NCI-H1930 (cell line): Measurements from ENCODE around the gene PLA2G5.

Source experiments
- DNase-seq, 2 experiments: peaks; one replicate each; lab custom pipeline; 2025; lab: John Stamatoyannopoulos, UW

Gene PLA2G5

DNA sequence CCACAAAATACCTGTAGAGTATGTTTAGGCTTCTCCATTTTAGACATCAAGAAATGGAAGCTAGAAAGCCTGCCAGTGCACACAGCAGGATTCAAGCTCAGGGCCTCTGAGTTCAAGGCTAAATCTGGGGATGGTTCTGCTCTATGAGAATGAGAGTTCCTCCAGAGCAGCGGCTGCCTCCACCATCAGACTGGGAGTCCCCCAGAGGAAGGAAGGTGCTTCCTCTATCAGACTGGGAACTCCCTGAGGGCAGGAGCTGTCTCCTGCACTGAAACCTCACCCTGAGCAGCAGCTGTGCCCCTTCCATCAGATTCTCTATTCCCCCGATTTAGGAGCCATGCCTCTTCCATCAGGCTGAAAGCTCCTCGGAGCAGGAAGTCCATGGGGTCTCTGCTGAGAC, 20.1 kb downstream of the PLA2G5 start:
- DNase-seq = no peak

DNA sequence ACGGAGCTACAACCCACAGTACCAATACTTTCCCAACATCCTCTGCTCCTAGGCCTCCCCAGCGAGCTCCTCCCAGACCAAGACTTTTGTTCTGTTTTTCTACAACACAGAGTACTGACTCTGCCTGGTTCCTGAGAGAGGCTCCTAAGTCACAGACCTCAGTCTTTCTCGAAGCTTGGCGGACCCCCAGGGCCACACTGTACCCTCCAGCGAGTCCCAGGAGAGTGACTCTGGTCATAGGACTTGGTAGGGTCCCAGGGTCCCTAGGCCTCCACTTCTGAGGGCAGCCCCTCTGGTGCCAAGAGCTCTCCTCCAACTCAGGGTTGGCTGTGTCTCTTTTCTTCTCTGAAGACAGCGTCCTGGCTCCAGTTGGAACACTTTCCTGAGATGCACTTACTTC, 20.6 kb downstream of the PLA2G5 start:
- no peak for DNase-seq

DNA sequence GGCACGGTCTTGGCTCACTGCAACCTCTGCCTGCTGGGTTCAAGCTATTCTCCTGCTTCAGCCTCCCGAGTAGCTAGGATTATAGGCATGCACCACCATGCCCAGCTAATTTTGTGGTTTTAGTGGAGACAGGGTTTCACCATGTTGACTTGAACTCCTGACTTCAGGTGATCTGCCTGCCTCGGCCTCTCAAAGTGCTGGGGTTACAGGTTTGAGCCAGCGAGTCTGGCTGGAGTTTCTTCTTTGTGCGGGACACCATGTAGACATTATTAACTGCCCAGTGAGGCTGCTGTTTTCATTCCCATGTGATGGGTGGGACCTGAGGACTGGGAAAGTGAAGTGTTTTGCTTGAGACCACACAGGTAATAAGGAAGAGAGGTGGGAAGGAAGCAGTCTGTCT, 23.3 kb downstream of the PLA2G5 start:
- DNase-seq = no peak

DNA sequence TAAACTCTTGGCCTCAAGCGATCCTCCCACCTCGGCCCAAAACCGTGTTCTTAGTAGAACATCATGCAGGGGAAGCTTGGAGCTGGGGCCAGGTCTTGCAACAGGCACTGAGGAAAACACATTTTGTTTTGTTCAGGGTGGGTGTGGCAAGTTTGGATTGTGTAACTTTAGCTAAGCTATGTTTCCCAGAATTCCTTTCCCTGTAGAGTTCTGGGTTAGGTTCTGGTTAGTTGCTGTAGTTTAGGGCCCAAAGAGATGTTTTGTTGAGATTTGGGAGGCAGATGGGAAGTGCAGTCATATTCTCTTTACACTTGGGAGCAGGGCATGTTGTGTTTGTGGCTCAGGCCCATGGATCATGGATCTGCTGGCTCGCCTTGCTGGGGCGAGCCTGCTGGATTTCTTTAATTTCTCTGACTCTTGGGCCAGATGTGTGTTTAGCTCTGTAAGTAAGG, 24.0 kb downstream of the PLA2G5 start:
- DNase-seq = no peak

DNA sequence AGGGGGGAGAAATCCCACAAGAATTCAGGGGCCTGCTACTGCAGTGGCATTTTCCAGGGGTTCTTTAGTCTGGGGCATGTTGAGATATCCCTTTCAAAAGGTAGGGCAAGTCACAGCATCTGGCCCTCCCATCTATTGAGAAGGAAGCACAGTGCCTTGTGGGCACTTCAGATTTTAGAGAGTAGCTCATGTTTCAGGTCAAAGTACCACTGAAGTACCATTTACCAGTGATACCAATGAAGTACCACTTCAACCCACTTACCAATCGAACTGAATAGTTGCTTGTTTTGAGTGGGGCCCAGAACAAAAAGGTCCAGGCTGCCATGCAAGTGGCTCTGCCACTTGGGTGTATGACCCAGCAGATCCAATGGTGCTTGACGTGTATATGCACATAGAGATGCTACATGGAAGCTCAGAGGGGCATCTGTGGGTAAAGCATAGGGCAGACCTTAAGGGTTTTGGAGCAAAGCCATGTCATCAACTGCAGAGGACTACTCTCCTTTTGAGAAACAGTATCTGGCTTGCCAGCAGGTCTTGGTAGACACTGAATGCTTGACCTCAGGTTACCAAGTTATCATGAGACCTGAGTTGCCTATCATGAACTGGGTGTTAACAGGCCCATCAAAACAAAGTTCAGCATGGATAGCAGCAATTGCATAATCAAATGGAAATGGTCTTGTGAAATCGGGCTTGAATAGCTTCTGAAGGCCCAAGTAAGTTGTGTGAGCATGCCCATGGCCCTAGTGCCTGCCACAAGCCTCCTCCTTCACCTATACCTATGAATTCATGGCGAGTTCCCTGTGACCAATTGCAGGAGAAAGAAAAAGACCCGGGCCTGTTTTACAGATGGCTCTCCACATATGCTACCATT, 25.8 kb downstream of the PLA2G5 start:
- DNase-seq = no peak

DNA sequence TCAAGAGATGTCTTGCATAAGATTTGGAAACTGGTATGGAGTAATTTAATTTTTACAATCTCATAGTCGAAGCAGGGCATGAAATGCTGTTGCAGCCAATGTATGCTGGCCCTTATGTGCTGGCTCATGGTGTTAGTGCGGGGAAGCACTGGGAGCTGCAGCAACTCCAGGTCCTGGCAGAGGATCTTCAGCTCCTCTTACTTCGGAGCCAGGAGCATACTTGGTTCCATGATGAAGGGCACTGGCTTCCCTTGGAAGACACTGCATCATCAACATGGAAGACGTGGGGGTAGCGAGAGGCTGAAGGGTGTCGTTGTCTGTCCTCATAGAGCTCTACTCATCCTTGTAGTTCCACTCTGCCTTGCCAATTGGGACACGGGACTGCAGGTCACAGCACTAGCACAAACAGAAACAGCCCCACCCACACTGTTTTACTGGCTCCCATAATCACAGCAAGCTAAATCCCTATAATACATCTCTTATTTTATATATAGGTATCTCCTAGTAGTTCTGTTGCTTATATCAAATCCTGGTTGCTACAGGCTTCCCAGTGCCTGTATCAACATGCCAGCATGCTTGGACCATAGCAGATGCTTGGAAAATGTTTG, 26.9 kb downstream of the PLA2G5 start:
- DNase-seq = no peak

DNA sequence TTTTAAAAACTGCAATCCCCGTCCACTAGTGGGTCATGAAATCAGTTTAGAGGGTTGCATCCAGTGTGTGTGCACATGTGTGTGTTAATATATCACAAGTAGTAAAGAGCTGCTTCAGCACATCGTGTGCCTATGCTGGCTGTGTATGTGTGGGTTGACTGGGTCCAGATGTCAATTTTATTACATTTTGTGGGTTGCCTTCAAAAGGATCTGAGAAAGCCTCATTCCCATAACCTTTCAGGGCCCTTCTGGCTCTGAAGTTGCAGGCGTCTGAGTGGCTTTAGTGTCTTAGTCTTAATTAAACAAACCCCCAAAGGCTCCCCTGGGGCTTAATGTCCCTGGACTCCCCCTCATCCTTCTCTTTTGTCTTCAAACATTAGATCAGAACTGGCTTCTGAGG, 29.5 kb downstream of the PLA2G5 start:
- DNase-seq = no peak

DNA sequence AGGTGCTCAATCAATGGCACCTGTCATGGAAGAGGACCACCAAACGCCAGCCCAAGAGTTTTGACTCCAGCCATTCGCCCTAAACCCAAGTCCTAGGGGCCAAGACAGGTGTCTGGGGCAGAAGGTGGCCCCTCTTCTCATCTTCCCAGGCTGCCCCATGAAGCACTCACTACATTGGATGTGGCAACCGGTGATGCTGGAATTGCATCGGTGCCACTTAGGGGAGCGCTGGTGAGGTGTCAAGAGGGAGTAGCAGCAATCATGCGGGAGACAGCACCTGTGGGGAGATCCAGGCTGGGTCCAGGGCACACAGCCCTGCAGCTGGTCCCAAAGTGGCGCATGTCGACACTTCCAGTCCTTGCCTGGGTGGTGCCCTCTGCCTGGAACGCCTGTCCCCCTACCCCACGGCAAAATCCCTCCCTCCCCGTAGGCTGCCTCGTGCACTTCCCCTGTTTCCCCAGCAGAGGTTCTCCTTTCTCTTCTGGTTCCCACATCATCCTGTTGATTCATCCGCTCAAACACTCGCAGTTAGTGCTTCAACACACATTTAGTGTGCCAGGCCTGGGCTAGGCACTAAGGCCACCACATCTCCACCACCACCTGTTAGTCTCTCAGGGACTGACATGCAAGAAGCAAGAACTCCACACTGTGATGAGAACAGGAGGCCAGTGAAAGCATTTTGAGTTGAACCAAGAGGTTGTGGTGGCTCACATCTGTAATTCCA, 30.8 kb downstream of the PLA2G5 start:
- peak in 1 of 2 experiments; percentile 8 for DNase-seq

DNA sequence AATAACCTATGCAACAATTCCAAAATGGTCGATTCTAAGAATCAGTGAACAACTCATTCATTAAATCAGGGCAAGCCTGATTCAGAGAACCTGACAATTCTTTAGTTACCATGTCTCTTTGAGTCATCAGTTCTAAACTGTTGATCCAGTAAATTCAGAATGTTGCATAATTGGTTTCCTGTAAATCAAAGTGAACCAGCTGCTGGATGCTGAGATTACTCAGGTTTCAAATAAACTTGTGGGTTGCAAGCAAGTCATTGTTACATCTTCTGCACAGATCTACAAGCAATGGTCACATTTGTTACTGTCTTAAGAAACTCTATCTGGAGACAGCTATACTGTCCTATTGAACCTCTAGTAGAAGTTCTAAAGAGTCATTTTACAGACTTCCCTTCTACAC, 32.9 kb downstream of the PLA2G5 start:
- DNase-seq = no peak

DNA sequence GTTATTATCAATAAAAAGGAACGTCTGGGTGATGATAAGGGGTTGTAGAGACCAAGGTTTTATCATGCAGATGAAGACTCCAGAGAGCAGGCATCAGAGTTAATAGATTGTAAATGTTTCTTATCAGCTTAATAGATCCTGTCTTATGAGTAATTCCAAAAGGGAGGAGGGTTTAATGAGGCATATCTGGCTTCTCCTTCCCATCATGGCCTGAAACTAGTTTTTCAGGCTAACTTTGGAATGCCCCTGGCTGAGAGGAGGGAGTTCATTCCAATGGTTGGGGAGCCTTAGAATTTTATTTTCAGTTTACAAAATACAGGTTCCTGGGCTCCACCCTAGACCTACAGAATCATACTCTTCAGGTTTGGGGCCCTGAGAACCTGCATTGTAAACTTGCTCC, 35.9 kb downstream of the PLA2G5 start:
- DNase-seq = no peak

DNA sequence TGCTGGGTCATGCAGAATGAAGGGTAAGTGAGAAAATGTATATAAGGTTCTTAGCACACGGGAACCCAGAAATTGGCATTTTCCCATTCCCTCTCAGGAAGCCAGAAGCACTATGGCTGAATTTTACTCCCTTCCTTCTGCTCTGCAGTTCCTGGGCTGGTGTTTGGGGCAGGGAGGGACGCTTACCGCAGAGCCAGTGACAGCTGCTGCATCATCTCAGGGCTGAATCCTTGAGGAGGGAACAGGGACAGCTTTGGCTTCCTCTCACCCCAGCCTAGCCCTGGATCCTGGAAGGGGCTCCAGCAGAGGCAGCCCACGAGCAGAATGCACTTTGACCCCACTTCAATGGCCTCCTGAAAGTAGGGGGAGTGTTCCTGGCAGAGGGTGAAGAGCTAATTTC, 37.4 kb downstream of the PLA2G5 start:
- no peak for DNase-seq

DNA sequence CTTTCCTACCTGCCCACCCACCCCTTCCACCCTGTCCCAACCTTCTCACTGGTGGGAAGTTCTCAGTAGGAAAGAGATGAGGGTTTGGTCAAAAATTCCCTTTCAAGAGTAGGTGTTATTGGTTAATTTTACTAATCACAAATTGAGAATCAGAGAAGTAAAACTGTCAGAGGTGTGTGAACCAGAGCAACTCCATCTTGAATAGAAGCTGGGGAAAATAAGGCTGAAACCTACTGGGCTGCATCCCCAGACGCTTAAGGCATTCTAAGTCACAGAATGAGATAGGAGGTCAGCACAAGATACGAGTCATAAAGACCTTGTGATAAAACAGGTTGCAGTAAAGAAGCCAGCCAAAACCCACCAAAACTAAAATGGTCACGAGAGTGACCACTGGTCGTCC, 37.8 kb downstream of the PLA2G5 start:
- DNase-seq = no peak

DNA sequence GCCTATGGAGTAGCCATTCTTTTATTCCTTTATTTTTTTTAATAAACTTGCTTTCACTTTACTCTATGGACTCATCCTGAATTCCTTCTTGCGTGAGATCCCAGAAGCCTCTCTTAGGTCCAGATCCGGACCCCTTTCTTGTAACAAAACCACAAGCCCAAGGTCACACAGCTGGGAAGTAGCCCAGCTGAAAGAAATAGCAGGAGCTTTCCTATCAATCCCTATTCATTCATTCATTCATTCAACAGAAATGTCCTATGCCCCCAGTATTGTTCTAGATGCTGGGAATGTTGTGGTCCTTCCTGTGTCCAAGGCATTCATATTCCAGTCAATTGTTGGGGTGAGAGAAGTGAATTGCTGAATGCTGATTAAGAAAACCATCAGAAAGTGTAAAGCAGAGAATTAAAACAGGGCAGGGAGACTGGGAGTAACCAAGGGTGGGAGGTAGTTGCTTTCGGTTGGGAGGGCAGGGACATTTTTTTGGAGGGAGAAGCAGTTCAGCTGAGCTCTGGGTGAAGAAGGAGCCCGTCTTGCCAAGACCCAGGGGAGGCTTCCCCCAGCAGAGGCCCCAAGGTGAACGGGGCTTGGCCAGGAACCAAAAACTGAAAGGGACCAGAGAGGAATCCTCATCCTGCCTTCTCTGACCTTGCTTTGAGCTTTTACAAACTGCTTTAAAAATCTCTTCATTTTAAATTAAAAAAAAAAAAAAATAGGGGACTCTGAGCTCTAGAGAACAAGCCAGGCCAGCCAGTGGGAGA, 38.6 kb downstream of the PLA2G5 start:
- no peak for DNase-seq

DNA sequence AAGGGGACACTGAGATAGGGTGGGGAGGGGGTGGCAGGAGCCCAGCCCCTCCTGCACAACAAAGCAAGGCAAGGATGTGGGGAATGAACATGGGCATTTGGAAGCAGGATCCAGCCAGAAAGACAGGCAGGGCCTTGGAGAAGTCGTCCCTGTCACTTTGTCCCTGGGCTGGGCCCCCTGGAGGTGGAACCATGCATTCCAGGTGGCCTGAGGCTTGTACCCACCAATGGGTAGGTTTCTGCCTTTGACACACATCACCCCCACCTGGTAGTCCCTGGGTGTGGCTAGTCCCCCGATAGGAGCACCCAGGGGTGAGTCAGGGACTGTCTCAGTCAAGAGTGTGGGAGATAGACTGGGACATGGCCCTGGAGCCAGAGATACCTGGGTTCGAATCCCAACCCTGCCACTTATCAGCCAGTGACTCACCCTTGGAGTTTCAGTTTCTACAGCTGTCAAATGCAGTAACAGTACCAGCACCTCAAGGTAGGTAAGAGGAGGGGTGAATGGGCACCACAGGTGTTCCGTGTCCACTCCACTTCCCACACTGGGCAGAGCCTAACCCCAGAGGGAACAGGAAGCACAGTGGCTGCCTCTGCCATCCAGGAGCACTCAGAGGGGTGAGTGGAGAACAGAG, 39.3 kb downstream of the PLA2G5 start:
- DNase-seq = no peak

DNA sequence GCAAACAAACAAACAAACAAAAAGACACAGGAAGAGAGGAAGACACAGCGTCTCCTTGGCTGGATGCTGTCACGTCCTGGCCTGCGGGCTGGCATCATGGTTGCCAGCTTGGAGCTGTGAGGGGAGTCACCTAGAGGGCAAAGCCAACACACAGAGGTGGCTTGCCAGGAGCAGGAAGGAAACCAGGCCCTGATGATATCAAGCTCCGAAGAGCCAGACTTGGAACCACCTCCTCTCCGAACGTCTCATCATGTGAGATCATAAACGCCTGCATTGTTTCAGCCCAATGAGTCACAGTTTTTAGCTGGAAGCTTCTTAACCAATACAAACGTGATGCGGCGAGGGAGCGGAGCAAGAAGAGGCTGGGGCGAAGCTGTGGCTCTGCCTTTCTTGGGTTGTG, 40.7 kb downstream of the PLA2G5 start:
- no peak for DNase-seq

DNA sequence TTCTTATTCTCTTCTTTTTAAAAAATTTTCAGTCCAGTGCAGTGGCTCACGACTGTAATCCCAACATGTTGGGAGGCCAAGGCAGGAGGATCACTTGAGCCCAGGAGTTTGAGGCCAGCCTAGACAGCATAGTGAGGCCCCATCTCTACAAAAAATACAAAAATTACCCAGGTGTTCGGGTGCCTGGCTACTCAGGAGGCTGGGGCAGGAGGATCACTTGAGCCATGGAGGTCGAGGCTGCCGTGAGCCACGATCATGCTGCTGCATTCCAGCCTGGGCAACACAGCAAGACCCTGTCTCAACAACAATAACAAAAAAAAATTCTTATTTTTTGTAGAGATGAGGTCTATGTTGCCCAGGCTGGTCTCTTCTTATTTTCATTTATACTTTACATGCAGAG, 41.5 kb downstream of the PLA2G5 start:
- DNase-seq = no peak

DNA sequence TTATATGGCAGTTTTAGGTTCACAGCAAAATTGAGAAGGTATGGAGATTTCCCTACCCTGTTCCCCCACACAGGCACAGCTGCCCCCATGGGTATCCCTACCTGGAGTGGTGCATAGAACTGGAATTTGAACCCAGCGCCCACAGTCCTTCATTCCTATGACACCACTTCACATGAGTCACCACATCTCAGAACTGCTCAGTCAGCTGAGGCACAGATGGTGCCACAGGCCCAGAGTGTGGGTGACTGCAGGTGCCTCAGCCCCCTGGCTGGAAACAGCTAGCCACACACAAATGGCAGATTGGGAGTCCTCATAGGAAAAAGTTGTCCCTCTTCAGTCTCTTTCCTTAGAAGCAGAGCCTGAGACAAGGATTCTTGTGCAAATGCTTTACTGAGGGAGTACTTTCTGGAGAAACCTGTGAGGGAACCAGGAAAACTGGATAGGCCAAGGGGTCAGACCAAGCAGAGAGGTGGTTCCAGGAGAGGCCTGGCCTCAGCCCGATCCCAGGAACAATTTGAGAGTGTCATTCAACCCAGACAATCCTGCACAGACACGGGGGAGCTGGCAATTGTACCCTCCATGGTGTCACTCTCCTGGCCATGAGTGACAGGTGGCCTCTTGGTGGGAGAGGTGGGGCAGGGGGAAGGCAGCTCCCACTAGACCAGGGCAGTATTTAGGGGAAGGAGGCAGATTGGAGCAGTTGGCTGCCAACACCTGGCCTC, 42.4 kb downstream of the PLA2G5 start:
- DNase-seq = no peak

DNA sequence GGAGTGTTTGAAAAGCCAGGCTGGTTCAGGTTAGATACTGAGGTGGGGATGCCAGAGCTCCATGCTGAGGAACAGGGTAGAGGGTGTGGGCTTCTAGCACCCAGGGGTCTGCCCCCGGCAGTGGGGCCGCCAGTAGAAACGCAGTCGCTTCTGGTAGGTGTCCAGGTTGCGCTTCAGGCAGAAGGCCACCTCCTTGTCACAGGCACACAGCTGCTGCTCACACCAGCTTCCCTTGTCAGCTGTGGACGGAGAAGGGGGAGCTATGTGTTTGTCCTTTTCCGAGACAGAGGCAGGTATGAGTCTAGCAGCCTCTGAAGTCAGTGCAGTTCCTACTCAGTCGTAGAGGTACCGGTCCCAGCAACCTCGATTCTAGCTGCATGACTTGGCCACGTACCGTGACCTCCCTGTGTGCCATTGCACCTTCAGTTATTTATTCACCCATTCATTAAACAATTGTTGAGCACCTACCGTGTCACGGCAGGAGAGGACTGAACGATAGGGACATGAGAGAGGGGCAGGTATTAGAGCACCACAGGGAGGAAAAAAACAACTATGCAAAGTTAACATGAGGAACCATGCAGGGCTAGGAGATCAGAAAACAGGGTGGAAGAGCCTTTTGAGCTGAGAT, 44.1 kb downstream of the PLA2G5 start:
- DNase-seq = no peak

DNA sequence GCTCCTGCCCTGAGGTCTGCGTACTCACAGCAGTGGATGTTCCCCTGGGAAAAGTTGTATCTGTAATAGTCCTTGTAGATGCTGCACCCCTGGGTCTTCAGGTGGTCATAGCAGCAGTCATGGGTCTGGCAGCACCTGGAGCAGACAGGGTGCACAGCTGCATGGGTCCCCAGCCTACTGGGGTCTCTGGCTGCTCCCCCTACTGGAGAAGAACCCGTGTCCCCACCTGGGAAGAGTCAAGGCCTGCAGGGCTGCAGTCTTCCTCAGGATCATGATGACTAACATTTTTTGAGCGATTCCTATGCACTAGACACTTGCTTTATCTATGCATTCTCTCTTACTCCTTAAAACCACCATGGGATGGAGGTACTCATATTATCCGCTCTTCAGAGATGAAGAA, 45.5 kb downstream of the PLA2G5 start:
- DNase-seq = no peak

DNA sequence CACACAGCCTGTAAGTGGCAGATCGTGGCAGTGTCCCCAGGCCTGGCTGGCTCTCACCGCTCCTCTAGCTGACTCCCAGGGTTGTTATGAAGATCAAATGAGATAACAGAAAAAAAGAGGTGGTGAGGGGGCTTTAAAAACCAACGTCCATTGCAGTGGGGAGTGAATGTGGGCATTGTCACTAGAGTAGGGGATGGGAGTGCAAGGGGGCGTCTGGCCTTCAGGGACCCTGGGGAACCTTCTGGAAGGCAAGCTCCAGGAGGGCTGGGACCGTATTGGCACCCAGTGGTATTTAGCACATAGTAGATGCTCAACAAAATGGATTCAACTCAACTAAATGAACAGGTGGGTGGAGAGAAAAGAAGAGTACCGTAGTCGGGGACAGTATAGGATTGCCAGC, 45.9 kb downstream of the PLA2G5 start:
- DNase-seq = no peak

DNA sequence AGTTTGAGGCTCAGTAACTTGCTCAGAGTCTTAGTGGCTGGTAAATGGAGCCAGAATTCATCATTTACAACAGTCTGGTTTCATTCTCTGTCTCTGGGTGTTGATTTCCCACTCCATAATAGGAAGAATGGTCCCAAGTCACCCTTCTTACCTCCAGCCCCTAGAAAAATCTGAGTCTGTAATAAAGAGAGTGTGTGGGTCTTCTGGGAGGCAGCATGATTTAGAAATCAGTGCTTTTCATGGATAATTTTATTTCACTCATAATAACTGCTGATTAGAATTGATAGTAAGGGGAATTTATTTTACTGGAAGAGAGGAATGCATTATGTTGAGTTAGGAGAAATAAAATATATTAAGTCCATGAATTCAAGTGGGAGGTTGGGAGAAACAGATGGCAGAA, 47.2 kb downstream of the PLA2G5 start:
- DNase-seq = no peak
